HG03354 (cell line): ENCODE data around the gene FBXO30.

Source experiments
- ATAC-seq: cut with Tn5 transposase; IDR thresholded peaks from one replicate; pipeline ENCODE4 v1.9.1; 2021; ENCODE audit warnings: mild to moderate bottlenecking; ENCODE audit not compliant: unreplicated experiment, poor library complexity, severe bottlenecking

The FBXO30 gene

GRCh38 chr6:145814501-145815308, at the start of gene FBXO30:
FBXO30 (minus strand) TSS chr6:145814795; CDS start chr6:145806405, 8,390 bp downstream.
- ATAC-seq = peak; percentile 70

- ATAC-seq = peak; percentile 52
Measured at GRCh38 chr6:145863988-145864616, 49.5 kb upstream of the FBXO30 start.

- no peak for ATAC-seq
Measured at GRCh38 chr6:145863366-145863765, 48.8 kb upstream of the FBXO30 start.

- ATAC-seq = no peak
Measured at GRCh38 chr6:145860562-145860961, 46.0 kb upstream of the FBXO30 start.

GRCh38 chr6:145850671-145851070, 36.1 kb upstream of the FBXO30 start:
- no peak for ATAC-seq

GRCh38 chr6:145848541-145848940, 33.9 kb upstream of the FBXO30 start:
- ATAC-seq = no peak

- ATAC-seq = no peak
Measured at GRCh38 chr6:145845557-145845956, 31.0 kb upstream of the FBXO30 start.

GRCh38 chr6:145844933-145845540, 30.4 kb upstream of the FBXO30 start:
- no peak for ATAC-seq

GRCh38 chr6:145842693-145843546, 28.3 kb upstream of the FBXO30 start:
- no peak for ATAC-seq

GRCh38 chr6:145841668-145842067, 27.1 kb upstream of the FBXO30 start:
- no peak for ATAC-seq

- no peak for ATAC-seq
Measured at GRCh38 chr6:145839653-145840052, 25.1 kb upstream of the FBXO30 start.

- ATAC-seq = no peak
Measured at GRCh38 chr6:145838305-145838704, 23.7 kb upstream of the FBXO30 start.

GRCh38 chr6:145836772-145837171, 22.2 kb upstream of the FBXO30 start:
- no peak for ATAC-seq

GRCh38 chr6:145836170-145836569, 21.6 kb upstream of the FBXO30 start:
- no peak for ATAC-seq

- ATAC-seq = no peak
Measured at GRCh38 chr6:145830612-145831011, 16.0 kb upstream of the FBXO30 start.

GRCh38 chr6:145829950-145830349, 15.4 kb upstream of the FBXO30 start:
- no peak for ATAC-seq

GRCh38 chr6:145829102-145829501, 14.5 kb upstream of the FBXO30 start:
- no peak for ATAC-seq

GRCh38 chr6:145824344-145824743, 9.7 kb upstream of the FBXO30 start:
- no peak for ATAC-seq

- peak; percentile 59 for ATAC-seq
Measured at GRCh38 chr6:145823328-145823944, 8.8 kb upstream of the FBXO30 start.

- no peak for ATAC-seq
Measured at GRCh38 chr6:145822456-145822855, 7.9 kb upstream of the FBXO30 start.
